HG03457 (cell line): ENCODE data around the gene SYCP1.
"Not testable (repeated sequence)": the region's sequence is repeated elsewhere in the genome, so short reads cannot be mapped to it uniquely, and the experiment has no call there.

Experiments
- ATAC-seq: cut with Tn5 transposase; IDR thresholded peaks from one replicate; pipeline ENCODE4 v1.9.1; 2021; ENCODE audit warnings: moderate number of reproducible peaks; ENCODE audit not compliant: unreplicated experiment

Gene SYCP1

DNA sequence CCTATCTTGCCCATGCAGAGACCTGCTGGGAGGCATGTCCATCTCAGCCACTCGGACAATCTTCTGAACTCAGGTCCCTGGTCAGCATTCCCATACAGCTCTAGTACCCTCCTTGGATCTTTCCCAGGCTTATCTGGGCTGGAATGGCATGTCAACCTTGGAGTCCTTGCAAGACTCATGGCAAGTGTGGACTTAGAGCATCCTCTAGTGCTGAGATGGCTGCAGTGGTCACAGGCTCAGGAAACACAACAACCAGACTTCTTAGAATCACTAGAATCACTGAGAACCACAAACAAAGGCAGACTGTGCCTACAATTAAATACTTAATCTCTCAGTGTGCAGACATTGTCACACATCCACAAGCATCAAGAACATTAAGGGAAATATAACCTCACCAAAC lies 101.9 kb downstream of the SYCP1 start:
- no peak for ATAC-seq

DNA sequence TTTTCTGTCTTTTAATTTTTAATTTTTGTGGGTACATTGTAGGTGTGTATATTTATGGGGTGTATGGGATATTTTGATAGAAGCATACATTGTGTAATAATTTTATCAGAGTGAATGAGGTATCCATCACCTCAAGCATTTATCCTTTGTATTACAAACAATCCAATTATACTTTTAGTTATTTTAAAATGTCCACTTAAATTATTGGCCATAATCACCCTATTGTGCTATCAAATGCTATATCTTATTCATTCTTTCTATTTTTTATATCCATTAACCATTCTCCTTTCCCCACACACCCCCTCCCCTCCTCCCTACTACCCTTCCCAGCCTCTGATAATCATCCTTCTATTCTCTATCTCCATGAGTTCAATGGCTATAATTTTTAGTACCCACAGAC lies 104.8 kb downstream of the SYCP1 start:
- no peak for ATAC-seq

DNA sequence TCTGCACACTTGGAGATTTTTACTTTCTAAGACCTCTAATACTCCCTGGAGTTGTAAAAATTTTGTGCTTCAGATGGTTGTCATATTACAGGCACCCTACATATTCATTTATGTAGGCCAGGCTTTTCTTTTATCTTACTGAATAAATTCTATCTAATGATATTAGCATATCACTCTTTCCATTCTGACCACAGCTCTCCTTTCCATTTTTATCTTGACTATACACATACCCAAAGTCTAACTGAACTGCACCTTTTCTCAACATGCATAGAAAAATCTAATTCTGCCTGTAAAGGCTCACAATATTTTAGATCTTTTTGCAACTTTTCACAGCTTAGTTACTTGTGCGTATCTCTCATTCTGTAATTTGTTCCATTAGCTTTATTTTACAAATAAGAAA lies 122.2 kb downstream of the SYCP1 start:
- no peak for ATAC-seq

DNA sequence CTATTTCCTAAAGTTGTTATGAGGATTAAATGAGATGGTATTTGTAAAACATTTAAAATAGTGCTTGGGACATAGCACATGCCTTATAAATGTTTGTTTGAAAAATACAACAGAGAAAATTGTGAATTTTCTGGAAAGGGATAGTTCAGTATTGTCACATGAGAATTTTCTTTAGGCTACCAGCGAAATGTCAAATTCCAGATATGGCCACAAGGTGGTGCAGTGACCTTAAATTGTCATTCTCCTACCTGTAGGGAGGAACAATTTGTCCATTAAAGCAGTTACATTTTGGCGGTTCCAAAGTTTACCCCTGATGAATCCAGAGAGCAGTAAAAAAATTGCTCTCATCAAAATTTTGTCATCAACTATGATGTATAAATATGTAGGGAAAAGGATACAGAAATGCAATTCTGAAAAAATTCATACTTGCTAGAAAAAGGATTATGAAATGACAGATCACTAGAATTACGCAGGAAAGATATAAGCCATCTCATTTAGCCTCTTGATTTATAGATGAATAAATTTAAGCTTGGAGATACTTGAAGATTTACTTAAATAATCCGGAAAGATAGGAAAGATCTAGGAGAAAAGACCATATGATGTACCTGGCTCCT lies 124.7 kb downstream of the SYCP1 start:
- no peak for ATAC-seq

DNA sequence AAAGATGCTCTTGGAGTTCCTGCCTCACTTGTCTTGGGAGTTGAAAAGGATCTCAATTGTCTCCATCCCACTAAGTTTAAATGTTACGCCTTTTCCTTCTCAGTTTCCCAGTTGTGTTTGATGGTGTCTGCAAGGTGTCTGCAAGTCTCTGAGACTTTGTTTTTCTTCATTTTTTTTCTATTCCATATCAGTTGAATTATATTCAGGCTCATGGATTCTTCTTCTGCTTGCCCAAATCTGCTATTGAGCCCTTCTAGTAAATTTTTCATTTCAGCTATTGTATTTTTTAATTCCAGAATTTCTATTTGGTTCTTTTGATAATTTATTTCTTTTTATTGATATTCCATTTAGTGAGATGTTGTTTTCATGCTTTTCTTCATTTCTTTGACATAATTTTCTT lies 127.6 kb downstream of the SYCP1 start:
- no peak for ATAC-seq

DNA sequence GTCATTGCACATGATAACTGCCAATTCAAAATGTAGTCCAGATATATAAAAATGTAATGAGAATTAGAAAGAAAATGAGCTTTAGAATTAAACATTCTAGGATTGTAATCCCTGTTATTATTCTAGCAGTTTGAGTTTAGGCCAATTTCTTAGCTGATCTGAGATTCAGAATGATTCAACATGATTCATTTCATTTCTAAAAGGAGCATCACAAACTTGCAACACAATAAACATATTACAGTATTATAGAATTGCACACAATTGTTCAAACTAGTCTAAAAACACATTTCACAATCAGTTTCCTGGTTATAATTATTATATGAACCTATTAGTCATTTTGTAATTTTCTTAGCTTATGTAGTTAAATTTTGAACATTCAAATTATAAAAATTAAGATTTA lies 131.6 kb downstream of the SYCP1 start:
- ATAC-seq = no peak

DNA sequence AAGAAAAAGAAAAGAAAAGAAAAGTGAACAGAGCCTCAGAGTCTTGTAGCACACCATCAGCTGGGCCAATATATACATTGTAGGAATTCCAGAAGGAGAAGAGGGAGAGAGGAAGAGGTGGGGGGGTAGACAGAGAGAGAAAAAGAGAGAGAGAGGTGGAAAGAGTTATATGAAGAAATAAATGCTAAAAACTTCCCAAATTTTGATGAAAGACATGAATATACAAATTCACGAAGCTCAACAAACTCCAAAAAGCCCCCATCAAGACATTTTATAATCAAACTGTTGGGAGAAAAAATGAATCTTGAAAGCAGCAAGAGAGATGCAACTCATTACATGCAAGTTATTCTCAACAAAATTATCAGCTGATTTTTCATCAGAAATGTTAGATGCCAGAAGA lies 133.4 kb downstream of the SYCP1 start:
- ATAC-seq = no peak

DNA sequence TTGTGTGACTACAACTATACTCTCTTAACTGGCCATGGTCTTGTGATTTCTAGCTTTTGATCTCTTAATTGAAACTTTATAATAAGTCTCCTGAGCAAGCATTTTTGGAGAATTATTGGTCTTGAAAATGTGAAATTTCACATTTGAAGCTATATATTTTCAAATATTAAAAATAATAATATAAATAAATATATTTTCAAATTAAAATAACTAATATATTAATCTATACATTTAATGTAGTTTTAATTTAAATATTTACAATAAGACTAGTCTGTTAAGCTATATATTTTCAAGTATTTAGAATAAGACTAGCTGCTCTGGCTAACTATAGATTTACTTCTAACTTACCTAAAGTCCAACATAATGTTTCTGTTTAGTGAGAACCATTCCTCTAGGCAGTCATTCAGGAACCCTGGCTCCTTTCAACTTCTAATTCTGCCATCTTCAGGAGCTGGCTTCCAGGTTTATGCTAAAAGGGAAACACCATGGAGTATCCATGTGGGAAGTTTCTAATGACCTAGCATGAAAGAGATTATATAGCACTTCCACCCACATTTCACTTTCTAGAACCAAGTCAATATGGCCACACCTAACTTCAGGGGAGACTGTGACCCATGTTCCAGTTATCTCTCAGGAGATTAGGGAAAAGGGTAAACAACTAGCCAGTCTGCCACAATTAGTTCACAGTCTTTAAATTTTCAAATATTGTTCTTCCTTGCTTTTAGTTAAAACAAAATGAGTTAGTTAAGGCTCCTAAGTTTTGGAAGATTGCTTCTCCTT lies 143.0 kb downstream of the SYCP1 start:
- ATAC-seq = no peak

DNA sequence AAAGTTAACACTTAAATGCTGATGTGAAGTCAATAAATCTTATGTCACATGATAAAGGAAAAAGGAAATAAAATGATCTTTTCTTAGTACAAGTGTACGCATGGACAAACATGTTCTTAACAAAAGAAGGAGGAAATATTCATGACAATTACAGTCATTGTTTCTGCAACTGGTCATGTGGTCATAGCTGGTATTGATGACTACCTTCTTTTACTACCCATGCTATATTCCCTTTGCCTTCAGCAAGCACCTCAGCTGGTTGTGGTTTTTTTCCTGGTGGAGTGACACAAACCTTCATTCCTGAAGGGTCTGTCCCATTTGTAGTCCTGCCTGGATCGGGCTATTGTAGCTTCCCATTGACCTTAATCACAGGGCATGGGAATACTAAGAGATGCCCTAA lies 151.5 kb downstream of the SYCP1 start:
- no peak for ATAC-seq

DNA sequence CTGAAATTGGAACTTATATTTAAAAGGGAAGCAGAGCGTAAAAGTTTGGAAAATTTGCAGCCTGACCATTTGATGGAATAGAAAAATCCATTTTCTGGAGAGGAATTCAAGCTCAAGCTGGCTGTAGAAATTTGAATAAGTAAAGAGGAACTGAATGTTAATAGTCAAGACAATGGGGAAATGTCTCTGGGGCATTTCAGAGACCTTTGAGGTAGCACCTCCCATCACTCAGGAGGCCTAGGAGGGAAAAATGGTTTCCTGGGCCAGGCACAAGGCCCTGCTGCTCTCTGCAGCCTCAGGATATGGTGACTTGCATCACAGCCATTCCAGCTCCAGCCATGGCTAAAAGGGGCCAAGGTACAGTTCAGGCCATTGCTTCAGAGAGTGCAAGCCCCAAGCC lies 157.3 kb downstream of the SYCP1 start:
- no peak for ATAC-seq

DNA sequence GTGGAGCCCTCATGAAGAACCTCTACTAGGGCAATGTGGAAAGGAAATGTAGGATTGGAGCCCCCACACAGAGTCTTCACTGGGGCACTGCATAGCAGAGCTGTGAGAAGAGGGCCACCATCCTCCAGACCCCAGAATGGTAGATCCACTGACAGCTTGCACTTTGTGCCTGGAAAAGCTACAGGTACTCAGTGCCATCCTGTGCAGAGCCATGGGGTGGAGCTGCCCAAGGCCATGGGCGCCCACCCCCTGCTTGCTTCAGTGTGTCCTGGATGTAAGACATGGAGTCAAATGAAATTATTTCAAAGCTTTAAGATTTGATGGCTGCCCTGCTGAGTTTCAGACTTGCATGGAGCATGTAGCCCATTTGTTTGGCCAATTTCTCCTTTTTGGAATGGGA lies 157.8 kb downstream of the SYCP1 start:
- no peak for ATAC-seq

DNA sequence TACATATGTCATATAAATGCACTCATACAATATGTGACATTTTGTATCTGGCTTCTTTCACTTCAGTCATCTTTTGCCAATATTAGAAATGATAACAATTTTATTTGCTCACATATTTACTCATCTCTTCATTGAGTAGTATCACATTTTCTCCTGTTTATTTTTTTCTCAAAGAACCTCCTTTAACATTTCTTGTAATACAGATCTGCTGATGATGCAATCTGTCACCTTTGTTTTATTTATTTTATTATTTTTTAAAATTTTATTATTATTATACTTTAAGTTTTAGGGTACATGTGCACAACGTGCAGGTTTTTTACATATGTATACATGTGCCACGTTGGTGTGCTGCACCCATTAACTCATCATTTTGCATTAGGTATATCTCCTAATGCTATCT lies 159.1 kb downstream of the SYCP1 start:
- no peak for ATAC-seq

DNA sequence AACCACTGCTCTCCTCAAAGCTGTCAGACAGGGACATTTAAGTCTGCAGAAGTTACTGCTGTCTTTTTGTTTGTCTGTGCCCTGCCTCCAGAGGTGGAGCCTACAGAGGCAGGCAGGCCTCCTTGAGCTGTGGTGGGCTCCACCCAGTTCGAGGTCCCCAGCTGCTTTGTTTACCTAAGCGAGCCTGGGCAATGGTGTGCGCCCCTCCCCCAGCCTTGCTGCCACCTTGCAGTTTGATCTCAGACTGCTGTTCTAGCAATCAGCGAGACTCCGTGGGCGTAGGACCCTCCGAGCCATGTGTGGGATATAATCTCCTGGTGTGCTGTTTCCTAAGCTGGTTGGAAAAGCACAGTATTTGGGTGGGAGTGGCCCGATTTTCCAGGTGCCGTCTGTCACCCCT lies 164.9 kb downstream of the SYCP1 start:
- not testable (repeated sequence) for ATAC-seq

DNA sequence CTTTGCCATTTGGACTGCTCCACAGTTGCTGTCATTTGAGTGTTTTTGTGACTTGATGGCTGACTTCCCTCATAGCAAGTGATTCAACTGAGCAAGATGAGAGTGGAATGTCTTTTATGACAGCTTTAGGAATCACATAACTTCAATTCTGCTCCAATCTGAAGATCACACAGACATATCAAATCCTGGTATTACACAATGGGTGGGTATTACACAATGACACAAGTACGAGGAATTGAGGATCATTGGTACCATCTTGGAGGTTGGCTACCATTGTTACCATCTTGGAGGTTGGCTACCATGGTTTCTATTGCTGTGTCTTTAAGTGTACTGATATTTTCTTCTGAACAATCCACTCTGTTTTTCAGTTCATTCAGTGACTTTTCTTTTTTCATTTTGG lies 166.5 kb downstream of the SYCP1 start:
- ATAC-seq = no peak

DNA sequence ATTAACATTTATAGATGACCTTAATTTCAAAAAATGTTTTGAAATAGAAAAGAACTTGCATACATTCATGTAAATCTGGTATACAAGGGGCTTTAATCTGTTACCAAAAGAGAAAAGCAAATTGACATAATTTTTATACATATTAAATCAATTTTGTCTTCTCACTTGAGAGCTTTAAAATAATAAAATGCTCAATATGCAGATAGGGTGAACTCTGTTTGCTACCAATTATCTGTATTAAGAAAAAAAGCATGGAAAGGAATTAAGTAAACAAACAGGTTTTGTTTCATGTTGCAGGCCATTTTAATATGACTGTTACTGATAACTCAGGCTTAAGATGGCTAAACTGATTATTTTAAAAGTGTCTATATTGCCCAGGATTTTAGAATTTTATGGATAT lies 168.9 kb downstream of the SYCP1 start:
- ATAC-seq = no peak

DNA sequence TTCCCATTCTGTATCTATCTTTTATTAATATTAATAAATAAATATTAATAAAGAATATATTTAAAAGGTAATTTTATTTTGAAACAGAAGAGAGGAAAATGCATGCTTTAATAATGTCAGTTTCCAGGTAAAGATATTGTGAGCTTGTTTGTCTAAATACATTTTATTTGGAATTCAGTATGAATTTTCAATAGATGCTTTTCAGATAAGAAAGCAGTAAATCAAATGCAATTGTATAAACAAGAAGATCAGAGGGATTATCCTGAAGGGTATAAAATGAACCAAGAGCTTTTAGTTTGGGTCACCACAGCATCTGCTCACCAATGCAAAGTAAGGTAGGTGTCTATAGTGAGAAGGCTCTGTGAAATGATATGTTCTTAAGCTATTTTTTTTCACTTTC lies 174.9 kb downstream of the SYCP1 start, which contains the start of gene TSHB:
TSS of gene TSHB (plus strand) at position 301 of the 400 bp plus-strand sequence. CDS start 3,537 bp downstream, outside the sequence.
- ATAC-seq = no peak

DNA sequence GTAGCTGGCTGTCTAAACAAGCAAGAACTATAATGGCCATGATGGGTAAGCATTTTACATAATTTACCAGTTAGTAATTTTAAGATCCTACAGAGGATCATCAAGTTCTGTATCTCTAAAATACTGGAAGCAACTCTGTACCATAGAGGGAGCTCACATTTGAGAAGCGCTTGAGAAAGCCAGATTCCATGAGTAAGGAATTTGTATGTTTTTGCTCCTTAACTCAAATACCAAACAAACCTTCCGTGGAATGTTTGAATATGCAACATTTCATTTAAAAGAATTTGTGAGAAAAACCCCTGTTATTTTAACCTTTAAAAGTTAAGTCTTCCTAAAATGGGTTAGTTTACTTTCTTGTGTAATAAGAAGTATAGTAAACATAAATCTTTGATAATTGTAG lies 176.9 kb downstream of the SYCP1 start:
- no peak for ATAC-seq

DNA sequence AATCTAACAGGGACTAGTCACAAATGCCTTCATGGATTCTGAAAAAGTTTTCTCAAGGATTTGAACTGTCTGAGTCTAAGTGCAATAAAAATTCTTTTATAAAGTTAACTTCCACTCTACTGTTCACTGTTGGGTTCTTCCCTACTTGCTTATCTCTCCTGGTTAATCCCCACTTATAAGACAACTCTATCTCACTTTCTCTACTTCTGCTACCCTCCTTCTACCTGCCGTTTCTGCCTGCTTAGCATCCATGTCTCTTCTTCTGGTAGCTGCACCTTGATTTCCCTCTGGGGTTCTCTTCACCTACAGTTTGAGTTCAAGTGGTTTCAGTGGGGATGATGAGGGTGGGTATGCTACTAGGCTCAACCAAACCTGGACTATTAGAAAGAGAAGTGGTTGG lies 181.0 kb downstream of the SYCP1 start:
- no peak for ATAC-seq

DNA sequence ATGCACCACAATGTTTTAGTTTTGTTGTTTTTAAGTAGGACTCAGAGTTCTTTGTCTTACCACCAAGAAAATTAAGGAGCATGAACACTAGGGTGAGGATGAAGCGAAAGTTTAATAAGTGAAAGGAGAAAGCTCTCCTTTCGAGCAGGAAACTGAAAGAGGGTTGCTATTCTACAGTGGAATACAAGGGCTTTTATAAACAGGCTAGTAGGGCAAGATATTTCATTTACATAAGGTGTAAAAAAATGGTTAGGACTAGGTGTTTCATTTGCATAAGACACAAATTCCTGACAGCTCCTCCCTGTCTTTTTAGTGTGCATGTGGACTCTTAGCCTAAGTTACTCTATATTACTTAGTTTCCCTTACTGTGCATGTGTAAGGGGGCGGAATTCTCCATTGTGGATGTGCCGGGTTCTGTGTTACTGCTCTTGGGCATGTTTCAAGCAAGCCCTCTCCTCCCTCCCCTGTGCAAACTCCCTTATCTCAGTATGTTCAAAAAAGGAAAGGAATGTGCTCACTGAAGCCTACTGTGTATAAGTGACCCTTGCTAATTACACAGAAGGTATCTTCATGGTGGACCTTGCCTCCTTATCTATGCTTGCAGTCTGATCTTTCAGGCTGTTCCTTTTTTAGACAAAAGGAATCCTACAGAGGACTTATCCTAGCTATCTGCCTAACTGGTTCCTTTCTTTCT lies 182.3 kb downstream of the SYCP1 start:
- no peak for ATAC-seq

DNA sequence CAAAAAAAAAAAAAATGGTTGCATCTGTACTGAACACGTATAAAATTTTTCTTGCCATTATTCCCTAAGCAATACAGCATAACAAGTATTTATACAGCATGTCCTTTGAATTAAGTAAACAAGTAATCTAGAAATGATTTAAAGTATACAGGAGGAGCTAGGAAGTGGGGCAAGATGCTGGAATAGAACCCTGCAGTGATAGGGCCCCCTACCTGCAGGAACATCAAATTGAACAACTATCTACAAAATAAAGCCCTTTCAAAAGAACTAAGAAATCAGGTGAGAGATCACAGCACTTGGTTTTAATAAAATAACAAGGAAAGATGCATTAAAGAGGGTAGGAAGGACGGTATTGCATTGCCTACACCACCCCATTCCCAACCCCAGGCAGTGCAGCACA lies 185.8 kb downstream of the SYCP1 start:
- no peak for ATAC-seq

DNA sequence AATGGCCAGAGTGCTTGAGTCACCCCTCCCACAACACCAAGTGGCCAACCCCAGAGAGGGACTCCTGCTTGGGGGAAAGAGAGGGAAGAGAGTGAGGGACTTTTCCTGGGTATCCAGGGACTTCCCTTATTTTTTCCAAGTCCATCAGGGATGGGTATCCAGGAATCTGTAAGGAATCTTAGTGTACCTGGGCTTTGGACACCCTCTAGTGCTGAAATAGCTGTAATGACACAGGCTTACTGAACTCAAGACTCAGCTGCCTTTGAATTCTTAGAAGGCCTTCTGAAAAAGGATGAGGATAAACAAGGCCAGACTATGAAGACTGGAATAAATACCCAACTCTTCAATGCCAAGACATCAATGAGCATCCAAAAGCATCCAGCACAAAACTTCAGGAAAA lies 187.0 kb downstream of the SYCP1 start:
- ATAC-seq = no peak
